Caco-2 (cell line): Measurements from ENCODE around the gene COL6A6. TPM values are rescaled to one million over a fixed set of nuclear protein-coding genes. Genes with fewer than 3 reads are reported as not detected.

Experiments
- BruUV-seq: library from RNA; stranded (reverse); fragments of 400-500 nt; replicated peaks from 2 replicates; lab custom pipeline; 2021; lab: Mats Ljungman, UMichigan
- CTCF ChIA-PET: fragments of 300-600 bp; sonication (Branson Sonifier 250); formaldehyde crosslinking; loops from one replicate; lab custom pipeline; 2022; ENCODE audit warnings: antibody characterized with exemption; lab: Charles Lee
- POLR2A ChIA-PET: fragments of 300-600 bp; sonication (Branson Sonifier 250); formaldehyde crosslinking; loops from one replicate; lab custom pipeline; 2022; ENCODE audit warnings: antibody characterized with exemption; lab: Charles Lee
- DNase-seq, 2 experiments: peaks; one replicate each; pipeline versions ENCODE4 v3.0.0 to v3.0.0-alpha.2; 2020 to 2022
- H3K27me3 ChIP-seq: replicated peaks from 2 replicates; pipeline ENCODE4 v1.6.0; 2011; ENCODE audit warnings: low read length; ENCODE audit not compliant: control insufficient read depth, insufficient read depth
- H3K36me3 ChIP-seq: 2 replicates; pipeline ENCODE4 v1.5.1; 2011; ENCODE audit warnings: low read length; ENCODE audit not compliant: control insufficient read depth, insufficient read depth
- H3K4me1 ChIP-seq: fragments of 250-450 bp; sonication (Bioruptor Pico); 2 replicates; pipeline ENCODE4 v1.5.1; 2020; ENCODE audit warnings: mild to moderate bottlenecking
- H3K4me3 ChIP-seq: 2 replicates; pipeline ENCODE4 v1.5.1; 2011; ENCODE audit warnings: low read depth, mild to moderate bottlenecking, control low read depth, low read length
- H3K9me3 ChIP-seq: fragments of 250-450 bp; sonication (Bioruptor Pico); 2 replicates; pipeline ENCODE4 v1.5.1; 2020; ENCODE audit warnings: mild to moderate bottlenecking, moderate library complexity
- H3K27ac Mint-ChIP-seq: one replicate; pipeline ENCODE4 v1.8.0; 2022; ENCODE audit warnings: mixed read lengths; ENCODE audit not compliant: unreplicated experiment
- H3K27me3 Mint-ChIP-seq: one replicate; pipeline ENCODE4 v1.8.0; 2022; ENCODE audit warnings: mixed read lengths; ENCODE audit not compliant: insufficient read depth, unreplicated experiment
- H3K36me3 Mint-ChIP-seq: one replicate; pipeline ENCODE4 v1.8.0; 2022; ENCODE audit warnings: mild to moderate bottlenecking, mixed read lengths; ENCODE audit not compliant: insufficient read depth, unreplicated experiment
- H3K4me1 Mint-ChIP-seq: one replicate; pipeline ENCODE4 v1.8.0; 2022; ENCODE audit warnings: low read depth, mixed read lengths; ENCODE audit not compliant: unreplicated experiment
- H3K4me3 Mint-ChIP-seq: one replicate; pipeline ENCODE4 v1.8.0; 2022; ENCODE audit warnings: mild to moderate bottlenecking, moderate library complexity, mixed read lengths; ENCODE audit not compliant: unreplicated experiment
- H3K9me3 Mint-ChIP-seq: one replicate; pipeline ENCODE4 v1.8.0; 2022; ENCODE audit warnings: mixed read lengths; ENCODE audit not compliant: unreplicated experiment
- intact Hi-C: fragments of 100-400 bp; cut with micrococcal nuclease; formaldehyde crosslinking; loops from one replicate; pipeline ENCODE4 v1.10.0; 2022; ENCODE audit not compliant: unreplicated experiment
- total RNA-seq: library from RNA; stranded (reverse); gene quantifications from 2 replicates; pipeline ENCODE4 v1.2.3, GENCODE V29; 2022
- TF ChIP-seq, protein P1 (sequence below), 2 experiments: fragments of 200-600 bp in 1 of 2; IDR thresholded peaks; 1 replicate in 1 of 2; 2 replicates in 1 of 2; pipeline versions ENCODE4 v1.5.1 to v1.8.0; 2011 to 2022; ENCODE audit warnings: antibody characterized with exemption in 1 of 2, control low read depth in 1 of 2, inconsistent platforms in 1 of 2, low read depth in 1 of 2, low read length in 1 of 2, mild to moderate bottlenecking in 1 of 2, moderate library complexity in 1 of 2; ENCODE audit not compliant: insufficient read depth in 1 of 2, severe bottlenecking in 1 of 2, unreplicated experiment in 1 of 2

The COL6A6 gene
- total RNA-seq, 1 experiment from 2014 or later, result not detected

DNA sequence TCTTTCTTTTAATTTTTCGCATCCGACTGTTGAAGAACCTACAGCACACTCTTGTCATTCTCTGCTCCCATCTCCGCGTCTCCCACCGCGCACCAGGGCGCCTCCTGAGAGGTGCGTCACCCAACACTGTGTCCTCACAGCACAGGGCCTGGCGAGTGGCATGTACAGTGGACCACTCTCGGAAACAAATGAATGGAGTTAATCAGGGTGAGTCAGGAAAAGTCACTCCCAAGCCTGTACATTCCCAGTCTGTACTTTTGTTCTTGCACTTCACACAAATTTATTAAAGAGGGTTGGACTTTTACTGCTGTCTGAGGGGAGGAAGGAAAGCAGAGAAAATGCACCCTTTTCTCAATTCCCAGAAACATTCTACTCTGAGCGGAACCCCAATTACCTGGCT, 625 bp downstream of the COL6A6 start:
- BruUV-seq, result no TSS peak
- H3K27me3 ChIP-seq, result no peaks in the 10 kb centered on the region
- Mint-ChIP-seq H3K9me3 (no peaks in the 10 kb centered on the region), H3K27me3 (peaks cover 21% of the 10 kb centered on the region), H3K4me1 (no peaks in the 10 kb centered on the region), H3K27ac (no peak overlapping the region), H3K4me3 (no peak overlapping the region), H3K36me3 (no peaks in the 10 kb centered on the region)
- no peaks in the 10 kb centered on the region for H3K36me3 ChIP-seq
- DNase-seq, result no peak
- ChIA-PET POLR2A (no interaction called here), CTCF (no interaction called here)
- TF ChIP-seq, protein P1, sequence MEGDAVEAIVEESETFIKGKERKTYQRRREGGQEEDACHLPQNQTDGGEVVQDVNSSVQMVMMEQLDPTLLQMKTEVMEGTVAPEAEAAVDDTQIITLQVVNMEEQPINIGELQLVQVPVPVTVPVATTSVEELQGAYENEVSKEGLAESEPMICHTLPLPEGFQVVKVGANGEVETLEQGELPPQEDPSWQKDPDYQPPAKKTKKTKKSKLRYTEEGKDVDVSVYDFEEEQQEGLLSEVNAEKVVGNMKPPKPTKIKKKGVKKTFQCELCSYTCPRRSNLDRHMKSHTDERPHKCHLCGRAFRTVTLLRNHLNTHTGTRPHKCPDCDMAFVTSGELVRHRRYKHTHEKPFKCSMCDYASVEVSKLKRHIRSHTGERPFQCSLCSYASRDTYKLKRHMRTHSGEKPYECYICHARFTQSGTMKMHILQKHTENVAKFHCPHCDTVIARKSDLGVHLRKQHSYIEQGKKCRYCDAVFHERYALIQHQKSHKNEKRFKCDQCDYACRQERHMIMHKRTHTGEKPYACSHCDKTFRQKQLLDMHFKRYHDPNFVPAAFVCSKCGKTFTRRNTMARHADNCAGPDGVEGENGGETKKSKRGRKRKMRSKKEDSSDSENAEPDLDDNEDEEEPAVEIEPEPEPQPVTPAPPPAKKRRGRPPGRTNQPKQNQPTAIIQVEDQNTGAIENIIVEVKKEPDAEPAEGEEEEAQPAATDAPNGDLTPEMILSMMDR (IDR thresholded peaks at IDR 0.05; ENCODE audit: insufficient read depth in 1 of 2, low read depth in 1 of 2, low read length in 1 of 2, severe bottlenecking in 1 of 2, unreplicated experiment in 1 of 2), result no peak
- H3K4me3 ChIP-seq, result no peak overlapping the region
- H3K4me1 ChIP-seq, result no peaks in the 10 kb centered on the region
- no peaks in the 10 kb centered on the region for H3K9me3 ChIP-seq
- intact Hi-C loops, result no loop called here

DNA sequence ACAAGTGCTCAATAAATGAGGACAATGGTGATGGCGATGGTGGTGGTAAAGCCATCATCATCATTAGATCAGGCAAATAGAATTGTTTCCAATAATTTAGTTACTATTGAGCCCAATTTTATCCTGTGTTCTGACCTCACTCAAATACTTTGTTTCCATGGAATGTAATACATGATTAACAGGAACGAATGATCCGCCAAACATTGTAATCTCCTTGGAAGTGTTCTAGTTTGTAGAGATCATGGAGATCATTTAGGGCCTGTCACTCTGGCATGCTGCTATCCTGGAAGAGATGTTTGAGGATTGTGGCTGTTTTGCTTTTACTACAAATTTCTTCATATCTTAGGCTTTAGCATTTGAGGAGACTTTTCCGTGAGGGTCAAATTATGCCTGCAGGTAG, 2.8 kb downstream of the COL6A6 start:
- Histone ChIP-seq H3K36me3 (no peaks in the 10 kb centered on the region), H3K9me3 (no peaks in the 10 kb centered on the region), H3K4me3 (no peak overlapping the region), H3K27me3 (no peaks in the 10 kb centered on the region; the same call in 1 of the 2 replicates), H3K4me1 (no peaks in the 10 kb centered on the region)
- peaks cover 27% of the 10 kb centered on the region for H3K27me3 Mint-ChIP-seq
- POLR2A ChIA-PET, result no interaction called here
- H3K27ac Mint-ChIP-seq, result no peak overlapping the region
- H3K36me3 Mint-ChIP-seq, result no peaks in the 10 kb centered on the region
- DNase-seq, result no peak
- CTCF ChIA-PET, result no interaction called here
- H3K4me1 Mint-ChIP-seq, result no peaks in the 10 kb centered on the region
- intact Hi-C loops, result no loop called here
- no peaks in the 10 kb centered on the region for H3K9me3 Mint-ChIP-seq
- no peak overlapping the region for H3K4me3 Mint-ChIP-seq
- TF ChIP-seq, protein P1 (IDR thresholded peaks at IDR 0.05; ENCODE audit: insufficient read depth in 1 of 2, low read depth in 1 of 2, low read length in 1 of 2, severe bottlenecking in 1 of 2, unreplicated experiment in 1 of 2), result no peak
- BruUV-seq, result no TSS peak

DNA sequence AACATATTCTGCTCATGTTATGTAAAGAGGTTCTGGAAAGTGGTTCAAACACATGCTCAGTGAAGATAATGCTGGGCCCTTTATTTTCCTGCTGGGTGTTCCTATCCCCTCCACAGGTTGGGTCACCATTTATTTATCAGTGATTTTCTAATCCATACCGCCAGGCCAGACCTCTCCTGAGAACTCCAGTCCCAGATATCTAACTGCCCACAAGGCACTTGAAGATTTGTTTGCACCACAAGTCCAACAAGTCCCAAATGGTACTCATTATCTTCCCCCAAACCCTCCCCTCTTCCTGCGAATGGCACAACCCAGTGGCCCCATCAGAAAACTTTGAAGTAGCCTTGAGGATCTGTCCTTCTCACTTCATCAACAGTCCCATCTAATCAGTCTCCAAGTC, 5.4 kb downstream of the COL6A6 start:
- BruUV-seq, result no TSS peak
- CTCF ChIA-PET, result no interaction called here
- no peaks in the 10 kb centered on the region for H3K36me3 ChIP-seq
- no peak overlapping the region for H3K4me3 Mint-ChIP-seq
- no peak overlapping the region for H3K4me3 ChIP-seq
- no peak for DNase-seq
- no peaks in the 10 kb centered on the region for H3K36me3 Mint-ChIP-seq
- no peaks in the 10 kb centered on the region for H3K9me3 ChIP-seq
- H3K27me3 ChIP-seq, result peaks cover 2% of the 10 kb centered on the region; the same call in 1 of the 2 replicates
- POLR2A ChIA-PET, result no interaction called here
- peaks cover 31% of the 10 kb centered on the region for H3K27me3 Mint-ChIP-seq
- H3K9me3 Mint-ChIP-seq, result no peaks in the 10 kb centered on the region
- no peak overlapping the region for H3K27ac Mint-ChIP-seq
- no peaks in the 10 kb centered on the region for H3K4me1 Mint-ChIP-seq
- TF ChIP-seq, protein P1 (IDR thresholded peaks at IDR 0.05; ENCODE audit: insufficient read depth in 1 of 2, low read depth in 1 of 2, low read length in 1 of 2, severe bottlenecking in 1 of 2, unreplicated experiment in 1 of 2), result no peak
- H3K4me1 ChIP-seq, result no peaks in the 10 kb centered on the region
- intact Hi-C loops, result no loop called here
